Esophagus squamous epithelium (tissue), 5 donors: ENCODE measurements around the gene SLC29A2. TPM values are rescaled to one million over a fixed set of nuclear protein-coding genes. Genes with fewer than 3 reads are reported as not detected.
"Not testable (repeated sequence)": the region's sequence is repeated elsewhere in the genome, so short reads cannot be mapped to it uniquely, and the experiment has no call there.

Source experiments
- DNase-seq: peaks from one replicate; lab custom pipeline; 2025; lab: John Stamatoyannopoulos, UW
- H3K27ac ChIP-seq, 4 donors: fragments of 200-600 bp; sonication (generic); one replicate each; pipeline ENCODE4 v1.5.1; 2016 to 2019; ENCODE audit warnings: mild to moderate bottlenecking in 1 of 4
- H3K27me3 ChIP-seq, 4 donors: fragments of 200-600 bp; sonication (generic); 1 replicate in 3 of 4; 2 replicates in 1 of 4; pipeline versions ENCODE4 v1.5.1 to v1.6.0; 2017 to 2021; ENCODE audit warnings: antibody characterized with exemption in 1 of 4
- H3K36me3 ChIP-seq, 3 donors: fragments of 200-600 bp; sonication (generic); one replicate each; pipeline ENCODE4 v1.5.1; 2016 to 2019
- H3K4me1 ChIP-seq, 3 donors: fragments of 200-600 bp; sonication (generic); one replicate each; pipeline ENCODE4 v1.5.1; 2017 to 2019
- H3K4me3 ChIP-seq, 4 donors: fragments of 200-600 bp; sonication (generic); 1 replicate in 3 of 4; 2 replicates in 1 of 4; pipeline ENCODE4 v1.5.1; 2016 to 2019; ENCODE audit warnings: mild to moderate bottlenecking in 2 of 4, moderate library complexity in 1 of 4
- H3K9me3 ChIP-seq, 3 donors: fragments of 200-600 bp; sonication (generic); one replicate each; pipeline ENCODE4 v1.5.1; 2016 to 2019
- POLR2A ChIP-seq, 4 donors: fragments of 450-650 bp; IDR thresholded peaks; one replicate each; pipeline ENCODE4 v1.6.1; 2017; ENCODE audit warnings: antibody characterized with exemption in 4 of 4, mild to moderate bottlenecking in 4 of 4, moderate library complexity in 3 of 4
- WGBS, 2 donors: methylation state at CpG; one replicate each; pipeline ENCODE4 v1.1.5; 2018; 5-methylcytosine and 5-hydroxymethylcytosine counted together
- intact Hi-C: fragments of 100-400 bp; cut with DNase I; formaldehyde crosslinking; loops from one replicate; pipeline ENCODE4 v1.15.0; 2022
- total RNA-seq, 4 donors: library from RNA; depleted of rRNA; stranded (reverse); fragments of >200 nt; gene quantifications; one replicate each; pipeline ENCODE4 v1.1.0, GENCODE V29; 2016
- TF ChIP-seq, protein P1 (sequence below), 6 experiments: fragments of 450-650 bp in 4 of 6; fragments of 200-600 bp in 2 of 6; sonication (generic) in 2 of 6; IDR thresholded peaks; one replicate each; pipeline ENCODE4 v1.5.1; 2016 to 2019; ENCODE audit warnings: antibody characterized with exemption in 6 of 6, mild to moderate bottlenecking in 4 of 6, moderate library complexity in 4 of 6
- donor health status: DM: yes; HTN: yes; CAD: no.

Gene SLC29A2
- total RNA-seq, 4 donors from 2014 or later = 2.9 to 5.5 (median 4.8) TPM

DNA sequence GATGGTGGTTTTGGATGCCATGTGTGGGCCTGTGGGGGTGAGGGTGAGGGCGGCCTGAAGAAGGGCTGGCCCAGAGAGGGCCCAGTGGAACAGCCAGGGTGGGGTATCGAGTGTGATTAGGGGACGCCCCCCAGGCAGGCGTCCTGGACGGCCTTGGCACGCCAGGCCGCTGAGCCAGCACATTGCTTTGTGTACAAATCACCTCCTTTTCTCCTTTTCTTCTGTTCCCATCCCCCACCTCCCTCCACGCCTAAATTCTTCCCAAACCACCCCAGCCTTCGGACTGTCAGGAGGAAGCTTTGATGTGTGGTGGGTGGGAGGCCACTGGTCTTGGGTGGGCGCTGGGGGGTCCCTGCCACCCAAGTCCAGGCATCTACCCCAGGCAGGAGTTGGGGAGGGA lies 46.9 kb downstream of the SLC29A2 start:
- H3K27me3 ChIP-seq = no peaks in the 10 kb centered on the region
- 55% methylated on average over 8 of the region's 10 CpGs; no CpG with 5 or more reads in 1 of the 2 donors for WGBS, 2 donors
- no peaks in the 10 kb centered on the region for H3K36me3 ChIP-seq
- DNase-seq = no peak
- peak overlapping the region in 2 of 4 donors; percentile 82 to 88 for H3K27ac ChIP-seq
- intact Hi-C loops = no loop called here
- peaks cover 24 to 55% (median 29%) of the 10 kb centered on the region in 3 donors for H3K4me1 ChIP-seq
- H3K9me3 ChIP-seq = no peaks in the 10 kb centered on the region
- no peak for TF ChIP-seq POLR2A (IDR thresholded peaks at IDR 0.05)
- TF ChIP-seq, protein P1, sequence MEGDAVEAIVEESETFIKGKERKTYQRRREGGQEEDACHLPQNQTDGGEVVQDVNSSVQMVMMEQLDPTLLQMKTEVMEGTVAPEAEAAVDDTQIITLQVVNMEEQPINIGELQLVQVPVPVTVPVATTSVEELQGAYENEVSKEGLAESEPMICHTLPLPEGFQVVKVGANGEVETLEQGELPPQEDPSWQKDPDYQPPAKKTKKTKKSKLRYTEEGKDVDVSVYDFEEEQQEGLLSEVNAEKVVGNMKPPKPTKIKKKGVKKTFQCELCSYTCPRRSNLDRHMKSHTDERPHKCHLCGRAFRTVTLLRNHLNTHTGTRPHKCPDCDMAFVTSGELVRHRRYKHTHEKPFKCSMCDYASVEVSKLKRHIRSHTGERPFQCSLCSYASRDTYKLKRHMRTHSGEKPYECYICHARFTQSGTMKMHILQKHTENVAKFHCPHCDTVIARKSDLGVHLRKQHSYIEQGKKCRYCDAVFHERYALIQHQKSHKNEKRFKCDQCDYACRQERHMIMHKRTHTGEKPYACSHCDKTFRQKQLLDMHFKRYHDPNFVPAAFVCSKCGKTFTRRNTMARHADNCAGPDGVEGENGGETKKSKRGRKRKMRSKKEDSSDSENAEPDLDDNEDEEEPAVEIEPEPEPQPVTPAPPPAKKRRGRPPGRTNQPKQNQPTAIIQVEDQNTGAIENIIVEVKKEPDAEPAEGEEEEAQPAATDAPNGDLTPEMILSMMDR (IDR thresholded peaks at IDR 0.05) = no peak
- H3K4me3 ChIP-seq = no peak overlapping the region

DNA sequence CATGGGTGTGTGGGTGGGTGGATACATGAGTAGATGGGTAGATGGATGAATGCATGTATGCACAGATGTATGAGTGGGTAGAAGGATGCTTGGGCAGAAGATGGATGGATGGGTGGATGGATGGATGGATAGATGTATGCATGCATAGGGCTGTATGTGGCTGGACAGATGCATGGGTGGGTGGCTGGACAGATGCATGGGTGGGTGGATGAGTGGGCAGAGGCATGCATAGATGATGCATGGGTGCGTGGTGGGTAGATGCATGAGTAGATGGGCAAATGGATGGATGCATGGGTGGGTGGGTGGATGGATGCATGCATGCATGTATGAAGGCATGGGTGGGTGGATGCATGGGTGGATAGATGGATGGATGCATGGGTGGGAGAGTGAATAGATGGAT lies 47.9 kb downstream of the SLC29A2 start:
- Histone ChIP-seq H3K4me1 (peaks cover 25 to 60% (median 35%) of the 10 kb centered on the region in 3 donors), H3K4me3 (no peak overlapping the region), H3K27ac (no peak overlapping the region), H3K9me3 (no peaks in the 10 kb centered on the region), H3K36me3 (no peaks in the 10 kb centered on the region), H3K27me3 (no peaks in the 10 kb centered on the region)
- intact Hi-C loops = no loop called here
- TF ChIP-seq, protein P1 (IDR thresholded peaks at IDR 0.05) = no peak
- TF ChIP-seq POLR2A (IDR thresholded peaks at IDR 0.05) = no peak
- WGBS, 2 donors = 90 to 96% methylated on average over 1 of the region's 1 CpG
- no peak for DNase-seq

DNA sequence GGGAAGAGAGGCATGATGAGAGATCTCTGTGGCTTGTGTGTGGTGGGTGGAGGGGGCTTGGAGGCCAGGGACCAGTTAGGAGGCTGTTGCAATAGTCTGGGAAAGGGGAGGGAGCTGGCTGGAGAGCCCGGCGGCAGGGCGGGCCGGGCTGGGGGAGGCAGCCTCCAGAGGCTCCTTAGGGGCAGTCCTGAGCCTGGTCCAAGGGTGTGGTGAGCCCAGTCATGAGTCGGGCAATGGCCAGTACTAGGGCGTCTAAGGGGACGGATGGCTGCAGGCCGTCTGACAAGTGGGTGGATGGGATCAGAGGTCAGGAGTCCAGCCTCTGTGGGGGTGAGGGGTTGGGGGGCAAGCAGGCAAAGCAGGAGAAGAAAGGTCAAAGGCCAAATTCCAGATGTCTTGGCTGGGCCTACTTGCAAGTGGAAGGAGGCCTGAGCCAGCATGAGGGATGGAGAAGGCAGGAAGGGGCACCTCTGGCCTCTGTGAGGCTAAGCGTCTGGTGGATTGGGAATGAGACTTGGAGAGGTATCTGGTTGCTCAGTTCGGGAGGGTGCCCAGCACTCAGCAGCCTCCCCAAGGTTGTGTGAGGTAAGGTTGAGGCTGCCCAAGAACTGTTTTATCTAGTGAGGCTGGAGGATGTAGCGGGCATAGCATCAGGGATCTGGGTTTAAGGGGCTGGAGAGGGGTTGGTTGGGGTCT lies 48.7 kb downstream of the SLC29A2 start:
- H3K36me3 ChIP-seq = no peaks in the 10 kb centered on the region
- intact Hi-C loops = no loop called here
- H3K4me1 ChIP-seq = peaks cover 26 to 60% (median 35%) of the 10 kb centered on the region in 3 donors
- H3K4me3 ChIP-seq = no peak overlapping the region
- H3K27ac ChIP-seq = peak overlapping the region in 2 of 4 donors; percentile 34 to 65
- TF ChIP-seq POLR2A (IDR thresholded peaks at IDR 0.05) = no peak
- TF ChIP-seq, protein P1 (IDR thresholded peaks at IDR 0.05) = no peak
- DNase-seq = no peak
- H3K9me3 ChIP-seq = no peaks in the 10 kb centered on the region
- WGBS, 2 donors = 82 to 83% methylated on average over 5 to 8 of the region's 11 CpGs
- no peaks in the 10 kb centered on the region for H3K27me3 ChIP-seq

DNA sequence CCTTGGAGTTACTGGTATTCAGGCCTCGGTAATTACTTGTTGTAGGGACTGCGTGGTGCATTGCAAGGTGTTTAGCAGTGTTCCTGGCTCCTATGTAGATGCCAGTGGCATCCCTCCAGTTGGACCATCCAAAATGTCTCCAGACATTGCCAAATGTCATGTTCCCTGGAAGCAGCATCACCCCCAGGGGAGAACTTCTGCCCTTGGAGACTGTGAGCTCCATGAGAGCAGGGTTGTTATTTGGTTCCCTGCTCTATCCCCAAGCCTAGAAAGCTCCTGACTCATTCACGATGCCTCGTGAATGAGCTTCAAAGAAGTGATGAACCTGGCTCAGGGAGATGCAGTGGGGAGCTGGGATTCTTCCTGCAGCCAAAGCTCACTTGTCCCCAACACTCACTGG lies 50.0 kb downstream of the SLC29A2 start:
- no peak overlapping the region for H3K4me3 ChIP-seq
- intact Hi-C loops = no loop called here
- TF ChIP-seq, protein P1 (IDR thresholded peaks at IDR 0.05) = no peak
- TF ChIP-seq POLR2A (IDR thresholded peaks at IDR 0.05) = no peak
- no peak for DNase-seq
- no peaks in the 10 kb centered on the region for H3K9me3 ChIP-seq
- 79 to 96% methylated on average over 2 of the region's 4 CpGs for WGBS, 2 donors
- peaks cover 0 to 8% (median 0%) of the 10 kb centered on the region in 4 donors for H3K27me3 ChIP-seq
- H3K4me1 ChIP-seq = peaks cover 33 to 60% (median 38%) of the 10 kb centered on the region in 3 donors
- H3K27ac ChIP-seq = peak overlapping the region in 1 of 4 donors; percentile 65
- no peaks in the 10 kb centered on the region for H3K36me3 ChIP-seq

DNA sequence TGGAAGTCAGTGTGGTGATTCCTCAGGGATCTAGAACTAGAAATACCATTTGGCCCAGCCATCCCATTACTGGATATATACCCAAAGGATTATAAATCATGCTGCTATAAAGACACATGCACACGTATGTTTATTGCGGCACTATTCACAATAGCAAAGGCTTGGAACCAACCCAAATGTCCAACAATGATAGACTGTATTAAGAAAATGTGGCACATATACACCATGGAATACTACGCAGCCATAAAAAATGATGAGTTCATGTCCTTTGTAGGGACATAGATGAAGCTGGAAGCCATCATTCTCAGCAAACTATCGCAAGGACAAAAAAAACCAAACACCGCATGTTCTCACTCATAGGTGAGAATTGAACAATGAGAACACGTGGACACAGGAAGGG lies 50.8 kb downstream of the SLC29A2 start:
- 90 to 91% methylated on average over 6 of the region's 6 CpGs for WGBS, 2 donors
- DNase-seq, H3K36me3 ChIP-seq, H3K4me3 ChIP-seq, intact Hi-C loops, H3K27ac ChIP-seq, H3K9me3 ChIP-seq: not testable (repeated sequence)
- H3K4me1 ChIP-seq = peaks cover 35 to 60% (median 38%) of the 10 kb centered on the region in 3 donors
- peaks cover 0 to 16% (median 0%) of the 10 kb centered on the region in 4 donors for H3K27me3 ChIP-seq

DNA sequence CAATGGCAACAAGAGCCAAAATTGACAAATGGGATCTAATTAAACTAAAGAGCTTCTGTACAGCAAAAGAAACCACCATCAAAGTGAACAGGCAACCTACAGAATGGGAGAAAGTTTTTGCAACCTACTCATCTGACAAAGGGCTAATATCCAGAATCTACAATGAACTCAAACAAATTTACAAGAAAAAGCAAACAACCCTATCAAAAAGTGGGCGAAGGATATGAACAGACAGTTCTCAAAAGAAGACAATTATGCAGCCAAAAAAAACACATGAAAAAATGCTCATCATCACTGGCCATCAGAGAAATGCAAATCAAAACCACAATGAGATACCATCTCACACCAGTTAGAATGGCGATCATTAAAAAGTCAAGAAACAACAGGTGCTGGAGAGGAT lies 51.3 kb downstream of the SLC29A2 start:
- H3K27me3 ChIP-seq = peaks cover 0 to 21% (median 0%) of the 10 kb centered on the region in 4 donors
- DNase-seq, H3K4me3 ChIP-seq, H3K36me3 ChIP-seq, H3K27ac ChIP-seq, intact Hi-C loops, H3K9me3 ChIP-seq: not testable (repeated sequence)
- peaks cover 35 to 58% (median 38%) of the 10 kb centered on the region in 3 donors for H3K4me1 ChIP-seq
- WGBS, 2 donors = 81 to 97% methylated on average over 2 of the region's 2 CpGs
